Right lobe of liver (tissue), 6 donors: ENCODE measurements around the gene MINK1. TPM values are rescaled to one million over a fixed set of nuclear protein-coding genes. Genes with fewer than 3 reads are reported as not detected.
"Not testable (repeated sequence)": the region's sequence is repeated elsewhere in the genome, so short reads cannot be mapped to it uniquely, and the experiment has no call there.

Experiments
- ATAC-seq, 4 donors: fragments of 200-7000 bp; cut with Tn5 transposase; one replicate each; pipeline ENCODE4 v1.9.1; 2020; ENCODE audit warnings: mild to moderate bottlenecking in 4 of 4, moderate library complexity in 4 of 4
- DNase-seq, 3 donors: peaks; one replicate each; pipeline ENCODE4 v3.0.0-alpha.2; 2020
- H3K27ac ChIP-seq, 3 donors: fragments of 200-600 bp; one replicate each; pipeline ENCODE4 v1.8.0; 2022
- H3K27me3 ChIP-seq, 2 donors: fragments of 200-600 bp; one replicate each; pipeline ENCODE4 v1.8.0; 2022
- H3K36me3 ChIP-seq, 4 donors: fragments of 200-600 bp; sonication (generic) in 1 of 4; one replicate each; pipeline versions ENCODE4 v1.5.1 to v1.8.0; 2017 to 2022; ENCODE audit warnings: control low read depth in 1 of 4
- H3K4me1 ChIP-seq, 4 donors: fragments of 200-600 bp; sonication (generic) in 1 of 4; one replicate each; pipeline versions ENCODE4 v1.5.1 to v1.8.0; 2017 to 2022; ENCODE audit warnings: control low read depth in 1 of 4
- H3K4me3 ChIP-seq, 3 donors: fragments of 200-600 bp; one replicate each; pipeline ENCODE4 v1.8.0; 2022
- H3K9me3 ChIP-seq, 4 donors: fragments of 200-600 bp; sonication (generic) in 1 of 4; one replicate each; pipeline versions ENCODE4 v1.5.1 to v1.8.0; 2017 to 2022; ENCODE audit warnings: control low read depth in 1 of 4
- POLR2A ChIP-seq: fragments of 450-650 bp; IDR thresholded peaks from one replicate; pipeline ENCODE4 v1.6.1; 2017; ENCODE audit warnings: antibody characterized with exemption, mild to moderate bottlenecking
- WGBS: methylation state at CpG from one replicate; pipeline ENCODE4 v1.1.6; 2018; ENCODE audit warnings: low coverage, low lambda C conversion rate; ENCODE audit not compliant: insufficient coverage; ENCODE audit errors: missing lambda C conversion rate; 5-methylcytosine and 5-hydroxymethylcytosine counted together
- intact Hi-C, 2 donors: fragments of 100-400 bp; cut with DNase I; formaldehyde crosslinking; loops; one replicate each; pipeline versions ENCODE4 v1.11.2 to v1.14.1; 2022
- total RNA-seq, 6 experiments: library from RNA; depleted of rRNA in 2 of 6; stranded (reverse); fragments of >200 nt in 2 of 6; fragmentation: NEBNext Ultra II Directional in 3 of 6; extraction: Animal tissue kit (Norgen Biotek cat#: 25700) in 3 of 6; gene quantifications; one replicate each; pipeline versions ENCODE4 v1.1.0 to v1.2.4, GENCODE V29; 2016 to 2023
- TF ChIP-seq, protein P1 (sequence below), 4 donors: fragments of 200-600 bp in 3 of 4; fragments of 450-650 bp in 1 of 4; IDR thresholded peaks; one replicate each; pipeline versions ENCODE4 v1.5.1 to v1.8.0; 2016 to 2022; ENCODE audit warnings: antibody characterized with exemption in 4 of 4, mild to moderate bottlenecking in 2 of 4
- donor health status: DM: no; HTN: yes; CAD: no.
- donor health status: DM: no; HTN: no; CAD: no.
- donor health status: DM: no; HTN: no; CAD: no.
- donor health status: DM: no; HTN: yes; CAD: no.
- donor health status: DM: no; HTN: yes; CAD: no.

The MINK1 gene
- total RNA-seq, 6 experiments from 2014 or later = 20.3 to 42.5 (median 28.0) TPM

- Histone ChIP-seq H3K9me3 (no peaks in the 10 kb centered on the region), H3K36me3 (no peaks in the 10 kb centered on the region), H3K4me3 (no peak overlapping the region), H3K4me1 (peaks cover 0 to 20% (median 9%) of the 10 kb centered on the region in 4 donors), H3K27ac (peak overlapping the region in 2 of 3 donors; percentile 17 to 37), H3K27me3 (no peaks in the 10 kb centered on the region)
- intact Hi-C loops = loop anchor here in 1 of 2 donors (10.0 kb wide), 1 partner anchor 61 kb away; no protein-coding TSS in a partner anchor
- WGBS = 25% methylated on average over 1 of the region's 1 CpG
- TF ChIP-seq, protein P1, sequence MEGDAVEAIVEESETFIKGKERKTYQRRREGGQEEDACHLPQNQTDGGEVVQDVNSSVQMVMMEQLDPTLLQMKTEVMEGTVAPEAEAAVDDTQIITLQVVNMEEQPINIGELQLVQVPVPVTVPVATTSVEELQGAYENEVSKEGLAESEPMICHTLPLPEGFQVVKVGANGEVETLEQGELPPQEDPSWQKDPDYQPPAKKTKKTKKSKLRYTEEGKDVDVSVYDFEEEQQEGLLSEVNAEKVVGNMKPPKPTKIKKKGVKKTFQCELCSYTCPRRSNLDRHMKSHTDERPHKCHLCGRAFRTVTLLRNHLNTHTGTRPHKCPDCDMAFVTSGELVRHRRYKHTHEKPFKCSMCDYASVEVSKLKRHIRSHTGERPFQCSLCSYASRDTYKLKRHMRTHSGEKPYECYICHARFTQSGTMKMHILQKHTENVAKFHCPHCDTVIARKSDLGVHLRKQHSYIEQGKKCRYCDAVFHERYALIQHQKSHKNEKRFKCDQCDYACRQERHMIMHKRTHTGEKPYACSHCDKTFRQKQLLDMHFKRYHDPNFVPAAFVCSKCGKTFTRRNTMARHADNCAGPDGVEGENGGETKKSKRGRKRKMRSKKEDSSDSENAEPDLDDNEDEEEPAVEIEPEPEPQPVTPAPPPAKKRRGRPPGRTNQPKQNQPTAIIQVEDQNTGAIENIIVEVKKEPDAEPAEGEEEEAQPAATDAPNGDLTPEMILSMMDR (IDR thresholded peaks at IDR 0.05) = peak in 1 of 4 donors; percentile 5
- TF ChIP-seq POLR2A = no peak
- ATAC-seq (peak; percentile 50 to 64 (median 62)), DNase-seq (peak in 1 of 3 donors; percentile 62)
Observed at GRCh38 chr17:4913994-4914393, 80.9 kb downstream of the MINK1 start.

- Histone ChIP-seq H3K4me1 (peaks cover 0 to 18% (median 8%) of the 10 kb centered on the region in 4 donors), H3K27ac (peak overlapping the region in 2 of 3 donors; percentile 17 to 37)
- intact Hi-C loops = loop anchor here in 1 of 2 donors (10.0 kb wide), 1 partner anchor 60 kb away; no protein-coding TSS in a partner anchor
- not testable (repeated sequence) for DNase-seq, H3K27me3 ChIP-seq, H3K4me3 ChIP-seq, ATAC-seq, H3K9me3 ChIP-seq, H3K36me3 ChIP-seq
- 74% methylated on average over 4 of the region's 4 CpGs for WGBS
Observed at GRCh38 chr17:4914551-4914950, 81.4 kb downstream of the MINK1 start.

GRCh38 chr17:4919511-4920047 is 86.4 kb downstream of the MINK1 start:
- no peaks in the 10 kb centered on the region for H3K9me3 ChIP-seq
- DNase-seq (no peak), ATAC-seq (peak; percentile 15 to 36 (median 26))
- intact Hi-C loops = loop anchor here in 1 of 2 donors (10.0 kb wide), 1 partner anchor 55 kb away; no protein-coding TSS in a partner anchor
- H3K27me3 ChIP-seq = no peaks in the 10 kb centered on the region
- H3K27ac ChIP-seq = peak overlapping the region; percentile 45 to 80 (median 78)
- peaks cover 0 to 30% (median 4%) of the 10 kb centered on the region in 4 donors for H3K4me1 ChIP-seq
- 57% methylated on average over 8 of the region's 8 CpGs for WGBS
- H3K36me3 ChIP-seq = no peaks in the 10 kb centered on the region
- no peak overlapping the region for H3K4me3 ChIP-seq
- TF ChIP-seq POLR2A = no peak
- TF ChIP-seq, protein P1 (IDR thresholded peaks at IDR 0.05) = no peak

- 11% methylated on average over 10 of the region's 10 CpGs for WGBS
- TF ChIP-seq, protein P1 (IDR thresholded peaks at IDR 0.05) = no peak
- peak; percentile 45 for TF ChIP-seq POLR2A
- H3K27me3 ChIP-seq = no peaks in the 10 kb centered on the region
- intact Hi-C loops = no loop called here
- DNase-seq (peak; percentile 75 to 86 (median 83)), ATAC-seq (peak; percentile 91 to 95 (median 93))
- H3K4me3 ChIP-seq = peak overlapping the region in 1 of 3 donors; percentile 7
- no peaks in the 10 kb centered on the region for H3K9me3 ChIP-seq
- H3K36me3 ChIP-seq = no peaks in the 10 kb centered on the region
- peaks cover 0 to 27% (median 3%) of the 10 kb centered on the region in 4 donors for H3K4me1 ChIP-seq
- peak overlapping the region; percentile 45 to 80 (median 78) for H3K27ac ChIP-seq
Observed at GRCh38 chr17:4920351-4921048, 87.4 kb downstream of the MINK1 start.

DNA sequence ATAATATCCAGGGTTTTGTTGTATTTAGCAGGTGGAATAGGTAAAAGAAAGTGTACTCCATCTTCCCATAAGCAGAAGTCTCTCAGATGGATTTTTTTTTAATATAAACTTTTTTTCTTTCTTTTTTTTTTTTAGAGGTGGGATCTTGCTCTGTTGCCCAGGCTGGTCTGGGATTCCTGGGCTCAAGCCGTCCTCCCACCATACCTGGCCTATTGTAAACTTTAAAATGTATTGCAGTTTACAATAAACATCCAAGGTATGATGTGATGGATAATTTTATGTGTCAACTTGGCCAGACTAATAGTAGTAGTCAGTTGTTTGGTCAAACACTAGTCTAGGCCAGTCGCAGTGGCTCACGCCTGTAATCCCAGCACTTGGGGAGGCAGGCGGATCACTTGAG is 88.2 kb downstream of the MINK1 start:
- ATAC-seq (no peak), DNase-seq (no peak)
- Histone ChIP-seq H3K27me3 (no peaks in the 10 kb centered on the region), H3K36me3 (no peaks in the 10 kb centered on the region), H3K9me3 (no peaks in the 10 kb centered on the region), H3K4me1 (peaks cover 0 to 27% (median 3%) of the 10 kb centered on the region in 4 donors), H3K27ac (peak overlapping the region; percentile 45 to 80 (median 78)), H3K4me3 (peak overlapping the region in 1 of 3 donors; percentile 7)
- TF ChIP-seq, protein P1 (IDR thresholded peaks at IDR 0.05) = no peak
- TF ChIP-seq POLR2A = no peak
- 76% methylated on average over 4 of the region's 4 CpGs for WGBS
- intact Hi-C loops = no loop called here

DNA sequence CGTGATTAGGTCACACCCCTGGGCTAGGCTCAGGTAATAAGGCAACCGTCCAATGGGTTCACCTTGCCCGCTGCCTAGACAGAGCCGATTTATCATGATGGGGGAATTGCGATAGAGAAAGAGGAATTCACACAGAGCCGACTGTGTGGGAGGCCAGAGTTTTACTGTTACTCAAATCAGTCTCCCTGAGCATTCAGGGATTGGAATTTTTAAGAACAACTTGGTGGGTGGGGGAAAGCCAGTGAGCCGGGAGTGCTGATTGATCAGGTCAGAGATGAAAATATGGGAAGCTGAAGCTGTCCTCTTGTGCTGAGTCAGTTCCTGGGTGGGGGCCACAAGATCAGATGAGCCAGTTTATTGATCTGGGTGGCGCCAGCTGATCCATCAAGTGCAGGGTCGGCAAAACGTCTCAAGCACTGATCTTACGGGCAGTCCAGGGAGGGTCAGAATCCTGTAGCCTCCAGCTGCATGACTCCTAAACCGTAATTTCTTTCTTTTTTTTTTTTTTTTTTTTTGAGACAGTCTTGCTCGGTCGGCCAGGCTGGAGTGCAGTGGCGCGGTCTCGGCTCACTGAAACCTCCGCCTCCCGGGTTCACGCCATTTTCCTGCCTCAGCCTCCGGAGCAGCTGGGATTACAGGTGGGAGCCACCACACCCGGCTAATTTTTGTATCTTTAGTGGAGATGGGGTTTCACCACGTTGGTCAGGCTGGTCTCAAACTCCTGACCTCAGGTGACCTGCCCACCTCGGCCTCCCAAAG is 93.6 kb downstream of the MINK1 start:
- intact Hi-C loops, ATAC-seq: not testable (repeated sequence)
- peak in 1 of 3 donors; percentile 20 for DNase-seq

More for the DNA sequence above, 93.6 kb downstream of the MINK1 start:
- not testable (repeated sequence) for H3K4me1 ChIP-seq, H3K27ac ChIP-seq, H3K27me3 ChIP-seq, H3K4me3 ChIP-seq, H3K36me3 ChIP-seq, H3K9me3 ChIP-seq
- 43% methylated on average over 14 of the region's 24 CpGs for WGBS
